Right renal pelvis (tissue), 4 donors: ENCODE data around the gene TFB1M. TPM values are rescaled to one million over a fixed set of nuclear protein-coding genes. Genes with fewer than 3 reads are reported as not detected.
A peak's percentile ranks its signal among the peaks of the same experiment; 100 is the strongest.
"Not testable (repeated sequence)": the region's sequence is repeated elsewhere in the genome, so short reads cannot be mapped to it uniquely, and the experiment has no call there.

Experiments used
- DNase-seq, 4 donors: peaks; one replicate each; pipeline ENCODE4 v3.0.0-alpha.2; 2013; ENCODE audit warnings: low read depth in 4 of 4, low spot score in 3 of 4, missing footprints in 1 of 4
- polyA plus RNA-seq, 4 donors: library from polyadenylated mRNA; unstranded; fragments of 120-200 nt; gene quantifications; one replicate each; pipeline ENCODE4 v1.2.1, GENCODE V29; 2013; ENCODE audit not compliant: insufficient read length in 4 of 4

Gene TFB1M
- polyA plus RNA-seq, 4 donors: 17.4 to 19.5 (median 18.8) TPM

DNA sequence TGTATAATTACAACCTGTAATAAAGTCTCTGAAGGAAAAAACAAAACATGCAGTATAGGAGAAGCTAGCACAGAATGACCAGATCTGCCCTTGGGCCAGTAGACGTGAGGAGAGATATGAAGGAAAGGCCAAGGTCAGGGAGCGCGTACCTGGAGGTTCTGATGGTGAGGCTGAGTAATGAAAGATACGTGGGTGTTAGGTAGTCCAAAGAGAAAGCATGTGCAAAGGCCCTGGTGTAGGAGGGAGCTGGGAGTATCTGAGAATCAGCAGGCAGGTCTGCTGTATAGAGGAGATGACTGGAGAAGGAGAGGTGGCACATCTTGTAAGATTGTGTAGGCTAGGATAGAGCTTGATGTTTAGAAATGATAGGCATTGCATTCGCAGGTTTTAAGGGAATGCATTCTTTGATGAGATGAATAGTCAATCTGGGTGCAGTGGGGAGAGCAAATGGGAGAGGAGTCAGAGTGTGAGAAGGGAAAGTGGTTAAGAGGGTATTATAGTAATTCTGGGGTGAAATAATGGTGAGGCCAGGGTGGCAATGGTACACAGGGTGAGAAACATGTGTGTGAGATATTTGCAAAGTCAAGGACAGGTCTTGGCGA is 15.9 kb upstream of the TFB1M start:
- DNase-seq: no peak

DNA sequence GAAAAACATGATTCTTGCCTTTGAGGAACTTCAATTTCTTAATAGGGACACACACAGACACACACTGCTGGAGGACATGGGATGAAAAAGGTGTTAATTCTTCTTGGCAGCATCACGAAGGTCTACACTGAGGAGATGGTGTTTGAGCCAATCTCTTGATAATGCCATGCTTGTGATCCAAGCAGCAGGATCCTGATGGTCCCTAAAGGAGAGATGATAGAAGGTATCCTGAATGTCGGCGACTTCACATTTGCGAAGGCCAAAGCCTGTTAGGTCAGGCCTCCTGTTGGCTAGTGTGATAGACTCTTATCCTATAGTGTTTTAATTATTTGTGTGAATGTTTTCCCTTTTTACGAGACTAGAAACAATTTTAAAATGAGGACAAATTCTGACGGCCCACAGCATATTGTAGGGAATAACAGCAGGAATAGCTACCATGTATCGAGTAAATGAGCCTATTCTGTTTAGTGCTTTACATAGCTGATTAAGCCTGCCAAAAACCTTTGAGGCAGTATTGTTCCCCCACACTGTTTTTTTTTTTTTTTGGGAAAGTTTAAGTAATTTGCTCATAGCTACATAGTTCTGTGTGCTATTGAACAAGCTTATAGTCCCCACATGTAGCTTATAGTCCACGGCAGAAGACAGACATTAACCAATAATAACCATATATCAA is 15.3 kb upstream of the TFB1M start:
- DNase-seq: no peak

DNA sequence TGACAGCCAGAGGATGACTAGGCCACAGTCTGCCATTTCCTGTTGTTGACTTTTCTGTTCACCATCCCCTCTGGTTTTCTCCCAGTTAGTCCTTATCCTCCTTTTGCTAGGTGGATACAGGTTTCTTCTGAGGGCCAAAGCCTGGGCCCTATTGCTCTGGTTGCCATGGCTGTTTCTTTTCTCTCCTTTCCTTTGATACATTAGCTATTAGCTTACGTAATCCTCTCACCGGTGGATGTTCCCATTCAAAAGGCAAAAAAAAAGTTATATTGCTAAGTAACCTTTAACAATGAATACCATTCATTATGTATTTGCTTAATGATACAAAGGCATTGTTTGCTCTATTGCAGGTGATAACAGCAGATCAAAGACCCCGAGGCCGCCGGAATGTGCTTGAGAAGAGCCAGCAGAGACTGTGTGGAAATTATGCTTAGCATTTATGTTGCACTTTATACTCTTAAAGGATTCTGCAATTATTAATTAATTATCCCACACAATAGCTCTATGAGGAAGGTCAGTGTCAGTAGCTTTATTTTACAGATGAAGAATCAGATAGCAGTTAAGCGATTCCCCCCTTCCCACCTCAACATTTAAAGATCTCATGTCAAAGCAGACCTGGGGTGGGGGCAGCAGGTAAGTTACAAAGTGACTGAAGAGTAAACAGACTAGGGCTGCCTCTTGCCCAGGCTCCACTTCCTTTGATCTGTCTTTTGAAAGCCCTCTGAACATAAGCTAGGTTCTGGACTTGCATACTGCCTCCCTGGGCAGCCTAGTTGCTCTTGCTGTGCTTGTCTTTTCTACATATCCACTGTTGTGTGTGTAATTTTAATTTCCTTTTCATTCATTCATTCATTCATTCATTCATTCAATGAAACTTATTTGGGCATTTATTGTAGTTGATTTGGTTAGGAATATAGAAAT is 14.5 kb upstream of the TFB1M start:
- DNase-seq: no peak

DNA sequence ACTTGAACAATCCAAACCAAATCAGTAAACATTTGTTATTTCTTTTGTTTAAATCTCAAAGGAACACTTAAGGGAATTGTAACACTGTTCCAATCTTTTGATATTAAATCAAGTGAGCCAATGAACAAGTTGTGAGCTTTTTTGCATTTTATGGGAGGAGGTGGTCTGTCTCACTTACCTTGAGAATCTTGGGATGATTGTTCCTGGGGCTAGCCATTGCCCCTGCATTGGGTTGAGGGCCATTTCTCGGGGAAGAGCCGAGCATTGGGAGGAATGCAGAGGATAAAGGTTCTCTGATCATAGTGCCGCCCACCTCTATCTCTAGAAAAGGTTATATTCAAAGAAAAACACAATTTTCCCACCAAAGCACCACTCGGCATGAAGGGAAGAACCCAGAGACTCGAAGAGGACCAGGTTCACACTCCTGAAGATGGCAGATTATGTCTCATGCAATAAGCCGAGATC is 13.8 kb upstream of the TFB1M start:
- no peak for DNase-seq

DNA sequence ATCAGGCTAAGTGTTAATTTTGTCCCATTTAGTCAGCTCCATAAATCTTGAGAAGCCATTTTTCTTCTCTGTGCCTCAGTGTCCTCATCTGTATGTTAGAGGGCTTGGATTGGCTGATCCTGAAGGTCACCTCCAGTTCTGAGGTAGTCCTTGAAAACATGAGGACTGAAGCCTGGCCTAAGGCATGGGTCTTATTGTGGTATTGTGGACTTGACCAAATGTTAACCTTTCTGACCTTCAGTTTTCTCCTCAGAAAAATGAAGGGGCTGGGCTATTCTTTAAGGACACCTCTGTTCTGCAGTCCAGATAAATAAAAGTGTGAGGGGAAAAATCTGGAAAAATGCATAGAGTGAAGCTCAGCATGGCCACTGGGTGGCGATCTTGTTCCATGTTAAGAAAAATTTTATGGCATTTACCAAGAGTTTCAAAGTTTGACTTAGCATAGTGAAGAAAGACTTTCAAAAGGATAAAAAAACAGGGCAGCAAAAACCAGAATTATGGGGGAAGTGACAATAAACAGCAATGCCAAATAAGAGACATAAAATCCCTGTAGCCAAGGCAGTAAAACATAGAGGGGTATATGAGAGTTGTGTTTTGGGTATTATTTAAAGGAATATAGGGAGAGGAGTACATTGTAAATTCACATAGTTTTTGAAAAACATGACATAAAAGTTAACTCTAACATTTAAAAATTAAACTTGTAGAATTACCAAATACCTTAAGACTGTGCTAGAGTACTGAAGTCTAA is 13.2 kb upstream of the TFB1M start:
- DNase-seq: peak; percentile 43 to 68 (median 54)

DNA sequence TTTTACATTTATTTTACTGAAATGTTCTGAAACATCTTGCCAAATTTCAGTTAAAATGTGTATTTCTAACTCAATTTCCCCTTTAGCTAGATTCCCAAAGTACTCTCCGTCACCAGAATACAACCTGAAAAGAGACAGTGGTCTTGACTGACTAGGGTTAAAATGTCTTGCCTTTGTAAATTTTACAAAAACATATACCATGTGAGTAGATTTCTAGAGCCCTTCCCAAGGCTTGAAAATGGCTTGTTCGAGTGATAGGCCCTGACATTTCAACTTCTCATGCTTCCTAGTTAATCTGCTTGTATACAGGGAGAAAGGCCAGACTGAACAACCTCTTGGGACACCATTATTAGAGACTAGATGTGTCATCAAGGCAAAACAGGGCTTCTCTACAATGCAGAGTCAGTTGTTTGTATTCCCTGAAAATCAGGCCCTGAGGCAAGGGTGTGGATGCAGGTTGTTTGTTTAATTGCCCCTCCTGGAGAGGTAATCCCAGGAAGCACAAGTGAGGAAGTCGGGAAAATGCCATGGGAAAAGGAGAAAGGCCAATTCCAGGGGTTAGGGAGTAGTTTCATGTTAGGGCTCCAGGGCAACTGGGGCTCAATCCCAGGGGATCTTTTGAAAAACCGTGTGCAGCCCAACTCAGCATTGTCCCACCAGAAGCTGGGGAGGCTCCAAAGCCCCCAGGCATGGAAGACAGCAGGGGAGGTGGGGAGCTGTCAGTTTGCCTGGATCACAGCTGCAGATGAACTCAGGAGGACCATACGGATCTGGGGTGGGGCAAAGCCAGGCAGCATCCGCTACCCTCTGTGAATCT is 11.6 kb upstream of the TFB1M start:
- no peak for DNase-seq

DNA sequence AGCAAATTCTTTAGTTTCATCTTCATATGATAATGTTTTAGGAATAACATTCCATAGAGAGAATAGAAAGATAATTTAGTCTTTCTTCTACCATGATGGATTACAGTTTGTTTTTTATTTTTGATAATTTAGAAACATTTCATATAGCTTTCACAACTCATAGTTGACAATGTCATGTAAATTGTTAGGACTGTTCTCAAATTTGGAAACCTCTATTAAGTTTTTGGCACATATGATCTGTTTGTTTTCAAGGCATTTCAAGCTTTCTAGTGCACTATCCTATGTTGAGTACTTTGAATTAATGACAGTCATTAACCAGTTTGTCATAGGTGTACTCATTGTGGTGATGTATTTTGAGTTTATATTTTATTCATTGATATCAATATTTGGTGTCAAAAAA is 10.7 kb upstream of the TFB1M start:
- no peak for DNase-seq

DNA sequence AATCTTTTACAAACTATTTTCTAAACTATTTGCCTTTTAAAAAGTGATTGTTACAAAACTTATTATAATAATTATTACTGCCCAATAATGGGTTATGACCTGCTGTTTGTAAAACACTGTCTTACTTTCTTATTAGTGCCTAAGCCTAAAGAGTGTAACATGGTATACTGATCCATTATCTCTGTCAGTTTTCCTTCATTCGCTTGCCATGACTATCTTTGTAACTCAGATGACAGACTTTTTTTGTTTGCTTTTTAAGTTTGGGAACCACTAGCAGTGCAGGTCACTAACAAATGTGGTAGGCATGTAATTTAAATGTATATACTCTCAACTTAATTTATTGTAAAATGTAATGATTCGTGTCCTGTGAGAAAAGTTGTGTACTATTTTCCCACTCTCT is 9.9 kb upstream of the TFB1M start:
- DNase-seq: no peak

DNA sequence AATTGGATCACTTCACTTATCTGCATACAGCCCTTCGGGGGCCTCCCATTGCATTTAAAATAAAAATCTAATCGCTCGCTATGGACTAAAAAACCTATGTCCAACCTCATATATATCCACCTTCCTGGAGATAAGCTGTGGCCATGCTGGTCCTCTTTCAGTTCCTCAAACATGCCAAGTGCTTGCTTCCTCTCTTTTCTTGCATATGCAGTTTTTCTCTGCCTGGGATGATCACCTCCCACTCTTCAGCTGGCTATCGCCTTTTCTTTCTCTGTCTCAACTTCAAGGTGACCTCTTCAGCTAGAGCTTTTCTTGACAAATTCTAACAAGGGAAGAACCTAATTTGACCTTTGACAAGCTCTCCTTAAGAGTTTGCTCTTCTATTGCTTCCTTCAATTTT is 5.6 kb upstream of the TFB1M start:
- DNase-seq: no peak

DNA sequence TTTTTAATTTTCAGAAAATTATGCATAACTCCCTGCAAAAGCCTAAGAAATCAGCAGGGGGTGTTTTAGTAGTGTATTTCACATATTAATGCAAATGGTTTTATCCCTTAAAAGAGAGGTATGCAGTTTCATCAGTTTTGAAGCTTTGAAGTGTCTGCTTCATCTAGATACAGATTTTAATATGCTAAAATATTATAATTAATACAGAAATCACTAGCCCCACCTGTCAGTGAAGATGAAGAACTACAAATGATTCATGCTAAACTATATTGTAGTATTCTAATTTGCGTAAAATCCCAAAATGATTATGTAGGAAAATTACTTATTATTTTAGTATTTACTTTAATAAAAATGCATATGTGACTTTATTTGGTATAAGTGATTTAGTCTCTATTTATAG is 2.9 kb upstream of the TFB1M start:
- DNase-seq: no peak

DNA sequence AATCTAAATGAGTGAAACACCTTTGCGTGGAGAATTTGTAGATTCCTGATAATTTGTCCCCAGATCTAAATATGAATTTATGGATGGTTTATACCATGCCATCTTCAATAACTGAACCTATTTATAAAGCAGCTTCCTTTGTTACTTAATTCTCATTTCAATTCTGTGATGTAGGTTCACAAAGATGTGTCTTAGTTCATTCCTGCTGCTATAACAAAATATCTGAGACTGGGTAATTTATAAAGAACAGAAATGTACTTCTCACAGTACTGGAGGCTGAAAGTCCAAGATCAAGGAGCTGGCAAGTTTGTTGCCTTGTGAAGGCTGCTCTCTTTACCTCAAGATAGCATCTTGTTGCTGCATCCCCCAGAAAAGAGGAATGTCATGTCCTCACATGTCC is 2.1 kb upstream of the TFB1M start:
- no peak for DNase-seq

DNA sequence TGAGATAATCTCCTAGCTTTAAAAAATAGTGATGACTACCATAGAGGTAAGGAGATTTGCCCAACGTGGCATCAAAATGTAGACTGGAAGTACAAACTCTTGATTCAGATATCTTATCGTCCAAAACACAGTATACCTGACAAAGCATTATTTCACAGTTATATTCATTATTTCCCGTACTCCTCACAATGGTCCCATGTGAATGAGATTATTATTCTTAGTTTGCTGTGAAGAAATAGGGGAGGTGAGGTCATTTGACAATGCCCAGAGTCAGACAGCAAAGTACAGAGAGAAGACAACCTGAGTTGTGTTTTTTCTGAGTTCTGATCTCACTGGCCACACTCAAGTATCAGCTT is 1.2 kb upstream of the TFB1M start:
- DNase-seq: no peak

DNA sequence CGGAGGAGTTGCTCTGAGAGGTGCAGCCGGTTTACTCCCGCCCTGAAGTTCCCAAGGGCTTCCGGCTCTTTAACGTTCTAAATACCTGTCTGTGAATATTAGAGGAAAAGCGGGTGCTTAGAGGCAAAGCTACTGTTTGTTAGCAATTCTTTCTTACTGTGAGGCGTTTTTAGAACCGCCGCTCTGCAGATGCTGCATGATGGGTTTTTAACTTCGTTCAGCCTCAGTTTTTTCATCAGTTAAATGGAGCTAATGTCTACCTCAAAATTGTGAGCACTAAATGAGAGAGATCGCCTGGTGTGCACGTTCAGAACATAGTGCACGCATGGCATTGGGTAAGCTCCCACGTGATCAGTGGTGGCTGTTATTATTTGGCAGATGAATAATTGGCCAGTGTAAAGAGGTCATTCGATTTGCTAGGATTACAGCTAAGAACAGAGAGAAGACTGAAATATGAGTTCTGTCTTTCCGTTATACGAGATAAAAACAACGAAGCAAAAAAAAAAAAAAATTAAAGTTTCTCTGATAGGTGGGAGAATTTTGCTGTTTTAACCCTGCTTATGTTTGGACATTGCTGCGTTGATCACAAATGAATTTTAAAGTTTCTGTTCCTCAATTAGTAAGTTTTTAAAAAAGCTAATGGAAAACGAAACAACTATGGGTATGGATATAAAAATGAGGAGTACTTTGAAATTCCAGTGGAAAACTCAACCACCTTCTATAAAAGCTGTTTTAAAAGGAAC is 660 bp upstream of the TFB1M start:
- peak in 1 of 4 donors; percentile 20 for DNase-seq

DNA sequence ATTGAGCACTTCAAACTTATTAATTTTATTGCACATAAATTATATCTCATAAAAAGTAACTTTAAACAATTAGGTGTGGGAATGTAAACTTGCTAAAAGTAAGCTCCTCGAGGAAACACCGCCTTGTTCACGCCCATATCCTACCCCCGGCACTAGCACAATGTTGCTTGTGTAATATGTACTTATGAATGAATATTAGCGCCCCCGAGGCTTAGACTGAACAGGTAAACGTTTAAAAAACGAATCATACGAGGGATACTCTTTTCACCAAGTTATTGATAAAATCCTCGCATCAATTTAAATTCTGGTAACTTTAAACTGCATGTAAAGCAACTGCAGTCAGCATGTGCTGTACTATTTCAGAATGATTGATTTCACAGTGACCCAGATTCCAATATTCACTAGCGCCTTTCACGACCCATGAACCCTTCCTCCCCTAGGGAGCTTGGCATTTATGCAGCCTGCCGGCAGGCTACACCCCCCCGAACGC is 637 bp downstream of the TFB1M start:
- peak in 1 of 4 donors; percentile 8 for DNase-seq

DNA sequence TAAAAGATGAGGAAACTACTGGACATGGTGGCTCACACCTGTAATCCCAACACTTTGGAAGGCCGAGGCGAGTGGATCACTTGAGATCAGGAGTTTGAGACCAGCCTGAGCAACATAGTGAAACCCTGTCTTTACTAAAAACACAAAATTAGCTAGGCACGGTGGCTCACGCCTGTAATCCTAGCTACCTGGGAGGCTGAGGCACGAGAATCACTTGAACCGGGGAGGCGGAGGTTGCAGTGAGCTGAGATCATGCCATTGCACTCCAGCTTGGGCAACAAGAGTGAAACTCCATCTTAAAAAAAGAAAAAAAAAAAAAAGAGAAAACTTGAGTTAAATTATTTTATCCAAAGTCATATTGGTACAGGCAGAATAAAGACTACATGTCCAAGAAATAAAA is 1.3 kb downstream of the TFB1M start:
- DNase-seq: not testable (repeated sequence)

DNA sequence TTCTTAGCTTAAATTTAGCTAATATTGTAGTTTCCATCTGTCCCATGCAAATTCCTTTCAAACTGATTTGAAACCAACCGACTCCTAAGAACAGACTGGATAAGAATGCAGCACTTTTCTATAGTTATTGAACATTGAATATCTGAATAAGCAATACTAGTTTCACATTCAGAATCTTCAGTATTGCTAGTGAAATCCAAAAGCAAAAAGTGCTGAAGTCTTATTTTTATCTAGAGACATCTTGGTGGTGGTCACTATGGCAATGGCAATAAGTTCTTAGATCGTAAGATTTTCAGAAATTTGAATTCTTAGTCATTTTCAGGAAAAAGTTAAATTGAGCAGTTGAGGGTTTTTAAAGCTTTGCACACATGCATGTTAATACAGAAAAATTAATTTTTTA is 2.7 kb downstream of the TFB1M start:
- DNase-seq: no peak

DNA sequence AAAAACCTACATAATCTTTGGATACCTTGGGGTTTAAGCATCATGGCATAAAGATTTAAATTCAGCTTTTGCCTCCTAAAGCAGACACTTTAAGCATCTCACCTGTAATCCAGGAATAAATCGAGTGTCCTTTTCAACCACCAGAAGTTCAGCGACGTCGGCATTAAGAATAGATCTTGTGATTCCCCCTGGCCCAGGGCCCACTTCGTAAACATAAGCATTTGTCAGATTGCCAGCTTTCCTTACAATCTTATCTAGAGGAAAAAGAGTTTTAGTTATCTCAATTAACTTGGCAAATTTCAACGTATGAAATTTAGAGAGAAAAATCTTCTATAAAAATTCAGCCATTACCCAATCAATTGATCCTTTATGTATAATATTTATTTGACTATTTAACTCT is 3.2 kb downstream of the TFB1M start:
- DNase-seq: no peak

DNA sequence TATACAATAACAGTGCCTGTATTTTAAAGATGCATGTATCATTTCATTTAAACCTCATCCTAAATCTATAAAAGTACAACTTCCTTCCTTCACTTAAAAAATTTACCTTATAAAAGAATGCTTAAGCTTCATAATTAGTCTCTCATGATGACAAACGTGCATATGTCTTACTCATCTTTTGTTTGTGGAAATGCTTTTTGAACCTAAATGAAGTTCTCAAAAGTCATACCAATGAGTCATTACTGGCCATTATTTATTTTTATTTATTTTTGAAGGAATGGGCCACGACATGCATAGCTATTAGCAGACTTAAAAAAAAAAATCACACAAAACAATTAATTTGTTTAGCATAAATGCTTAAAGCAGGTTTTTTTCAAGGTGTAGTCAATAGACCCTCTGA is 3.7 kb downstream of the TFB1M start:
- DNase-seq: no peak

DNA sequence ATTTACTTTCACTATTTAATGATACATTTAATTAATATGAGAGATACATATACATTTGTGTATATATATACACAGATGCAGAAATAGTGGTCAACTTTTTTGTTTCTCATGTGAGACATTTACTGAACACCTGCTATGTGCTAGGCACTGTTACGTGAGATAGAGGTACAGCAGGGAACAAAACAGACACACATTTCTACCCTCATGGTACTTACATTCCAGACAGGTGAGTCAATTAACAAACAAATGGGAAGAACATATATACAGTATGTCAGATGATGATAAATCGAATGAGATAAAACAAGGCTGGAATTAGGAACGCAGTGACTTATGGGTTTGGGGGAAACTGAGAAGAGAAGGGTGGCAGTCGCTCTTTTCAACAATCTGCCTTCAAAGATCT is 5.1 kb downstream of the TFB1M start:
- DNase-seq: no peak
